ENCODE measurements around the gene SPP1. TPM values are rescaled to one million over a fixed set of nuclear protein-coding genes. Genes with fewer than 3 reads are reported as not detected.

SPP1 gene
- total RNA-seq, 1 experiment from 2014 or later, result 4.1 TPM

- TF ChIP-seq, protein P1, sequence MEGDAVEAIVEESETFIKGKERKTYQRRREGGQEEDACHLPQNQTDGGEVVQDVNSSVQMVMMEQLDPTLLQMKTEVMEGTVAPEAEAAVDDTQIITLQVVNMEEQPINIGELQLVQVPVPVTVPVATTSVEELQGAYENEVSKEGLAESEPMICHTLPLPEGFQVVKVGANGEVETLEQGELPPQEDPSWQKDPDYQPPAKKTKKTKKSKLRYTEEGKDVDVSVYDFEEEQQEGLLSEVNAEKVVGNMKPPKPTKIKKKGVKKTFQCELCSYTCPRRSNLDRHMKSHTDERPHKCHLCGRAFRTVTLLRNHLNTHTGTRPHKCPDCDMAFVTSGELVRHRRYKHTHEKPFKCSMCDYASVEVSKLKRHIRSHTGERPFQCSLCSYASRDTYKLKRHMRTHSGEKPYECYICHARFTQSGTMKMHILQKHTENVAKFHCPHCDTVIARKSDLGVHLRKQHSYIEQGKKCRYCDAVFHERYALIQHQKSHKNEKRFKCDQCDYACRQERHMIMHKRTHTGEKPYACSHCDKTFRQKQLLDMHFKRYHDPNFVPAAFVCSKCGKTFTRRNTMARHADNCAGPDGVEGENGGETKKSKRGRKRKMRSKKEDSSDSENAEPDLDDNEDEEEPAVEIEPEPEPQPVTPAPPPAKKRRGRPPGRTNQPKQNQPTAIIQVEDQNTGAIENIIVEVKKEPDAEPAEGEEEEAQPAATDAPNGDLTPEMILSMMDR (IDR thresholded peaks at IDR 0.05 in 2 of 3, conservative IDR thresholded peaks at IDR 0.05 in 1 of 3; ENCODE audit: borderline replicate concordance in 1 of 3, insufficient read depth in 1 of 3, low read depth in 2 of 3, low read length in 2 of 3), result no peak
- no peak for TF ChIP-seq JUND (IDR thresholded peaks at IDR 0.05)
- TF ChIP-seq FOSL1 (IDR thresholded peaks at IDR 0.05; ENCODE audit: low read depth), result no peak
- TF ChIP-seq ZFX (IDR thresholded peaks at IDR 0.05), result no peak
- no peak for TF ChIP-seq EZH2phosphoT487 (IDR thresholded peaks at IDR 0.05; ENCODE audit: borderline replicate concordance)
- no peak for TF ChIP-seq EGR1 (IDR thresholded peaks at IDR 0.05; ENCODE audit: low read depth)
- TF ChIP-seq SP1 (IDR thresholded peaks at IDR 0.05; ENCODE audit: low read depth), result no peak
- no peak for TF ChIP-seq SIN3A (IDR thresholded peaks at IDR 0.05; ENCODE audit: low read depth)
- TF ChIP-seq, protein P2, sequence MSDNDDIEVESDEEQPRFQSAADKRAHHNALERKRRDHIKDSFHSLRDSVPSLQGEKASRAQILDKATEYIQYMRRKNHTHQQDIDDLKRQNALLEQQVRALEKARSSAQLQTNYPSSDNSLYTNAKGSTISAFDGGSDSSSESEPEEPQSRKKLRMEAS (IDR thresholded peaks at IDR 0.05), result no peak
- no peak for TF ChIP-seq ZBTB33 (IDR thresholded peaks at IDR 0.05; ENCODE audit: extremely low read depth, insufficient replicate concordance, low read length)
- no peak for TF ChIP-seq ATF3 (IDR thresholded peaks at IDR 0.05)
Observed at GRCh38 chr4:88006956-88007303, 31.4 kb downstream of the SPP1 start (continued).
